Activated CD8-positive, alpha-beta memory T cell treated with anti-CD3 and anti-CD28 coated beads for 36 hours (primary cell): ENCODE data around the gene POGZ. TPM values are rescaled to one million over a fixed set of nuclear protein-coding genes. Genes with fewer than 3 reads are reported as not detected.

Experiments
- CTCF ChIA-PET: fragments of 350-600 bp; sonication (Branson Sonifier 250); formaldehyde crosslinking; loops from one replicate; lab custom pipeline; 2021; ENCODE audit warnings: antibody characterized with exemption; lab: Charles Lee
- POLR2A ChIA-PET: fragments of 350-600 bp; sonication (Branson Sonifier 250); formaldehyde crosslinking; loops from one replicate; lab custom pipeline; 2021; ENCODE audit warnings: antibody characterized with exemption; lab: Charles Lee
- total RNA-seq, 2 experiments: library from RNA; stranded (reverse); gene quantifications; one replicate each; pipeline ENCODE4 v1.2.3, GENCODE V29; 2021

POGZ gene
- total RNA-seq, 2 experiments from 2014 or later = 63.0 to 63.9 TPM

- CTCF ChIA-PET = no interaction called here
- POLR2A ChIA-PET = no interaction called here
Observed at GRCh38 chr1:151362308-151363155, 96.8 kb downstream of the POGZ start.

GRCh38 chr1:151361883-151362282 is 97.4 kb downstream of the POGZ start:
- ChIA-PET CTCF (interaction anchor here (0.6 kb wide), 1 partner anchor 14 kb away, joined by 3 read pairs; no protein-coding TSS in a partner anchor), POLR2A (no interaction called here)

- ChIA-PET CTCF (no interaction called here), POLR2A (no interaction called here)
Observed at GRCh38 chr1:151356696-151357095, 102.6 kb downstream of the POGZ start.

Other genes starting within 250 kb of the POGZ start
- 100 to 1,000 TPM; 239 to 258 TPM for gene PSMD4, start 204.8 kb downstream of the POGZ start, total RNA-seq
- gene ZNF687, start 177.2 kb downstream of the POGZ start, total RNA-seq = 10 to 100 TPM; 21.6 to 22.2 TPM
- gene PI4KB, start 132.1 kb downstream of the POGZ start, total RNA-seq = 10 to 100 TPM; 51.6 to 57.4 TPM
- 10 to 100 TPM; 65.5 to 73.3 TPM for gene RFX5, start 112.2 kb downstream of the POGZ start, total RNA-seq
- not detected for gene SELENBP1, start 86.8 kb downstream of the POGZ start, total RNA-seq
- 100 to 1,000 TPM; 448 to 472 TPM for gene PSMB4, start 59.9 kb downstream of the POGZ start, total RNA-seq
- 1 to 10 TPM; 1.2 to 1.8 TPM for gene CGN, start 51.9 kb upstream of the POGZ start, total RNA-seq
- gene TUFT1, start 80.8 kb upstream of the POGZ start, total RNA-seq = 1 to 10 TPM; 2.3 to 2.7 TPM
- gene SNX27, start 152.6 kb upstream of the POGZ start, total RNA-seq = 10 to 100 TPM; 33.1 to 33.8 TPM